Adrenal gland (tissue), 12 donors: ENCODE measurements around the gene SMC5. TPM values are rescaled to one million over a fixed set of nuclear protein-coding genes. Genes with fewer than 3 reads are reported as not detected.

Source experiments
- DNase-seq, 7 donors: peaks; one replicate each; pipeline ENCODE4 v3.0.0-alpha.2; 2019 to 2020
- H3K27ac ChIP-seq, 5 donors: fragments of 200-600 bp; sonication (generic) in 4 of 5; 1 replicate in 3 of 5; 2 replicates in 2 of 5; pipeline versions ENCODE4 v1.5.1 to v1.8.0; 2016 to 2020; ENCODE audit warnings: mild to moderate bottlenecking in 1 of 5
- H3K27me3 ChIP-seq: fragments of 200-600 bp; 2 replicates; pipeline ENCODE4 v1.8.0; 2021
- H3K36me3 ChIP-seq, 2 donors: fragments of 200-600 bp; replicated peaks in 1 of 2; 1 replicate in 1 of 2; 2 replicates in 1 of 2; pipeline versions ENCODE4 v1.5.1 to v1.8.0; 2018 to 2022
- H3K4me1 ChIP-seq, 2 donors: fragments of 200-600 bp; replicated peaks in 1 of 2; 1 replicate in 1 of 2; 2 replicates in 1 of 2; pipeline versions ENCODE4 v1.5.1 to v1.8.0; 2018 to 2021
- H3K4me3 ChIP-seq, 4 donors: fragments of 200-600 bp; sonication (generic) in 3 of 4; one replicate each; pipeline ENCODE4 v1.5.1; 2016 to 2018
- H3K9me3 ChIP-seq, 3 donors: fragments of 200-600 bp; sonication (generic) in 1 of 3; replicated peaks in 1 of 3; 1 replicate in 2 of 3; 2 replicates in 1 of 3; pipeline versions ENCODE4 v1.5.1 to v1.8.0; 2016 to 2021
- POLR2A ChIP-seq, 2 donors: fragments of 450-650 bp; IDR thresholded peaks; one replicate each; pipeline ENCODE4 v1.6.1; 2017; ENCODE audit warnings: antibody characterized with exemption in 2 of 2, mild to moderate bottlenecking in 2 of 2, moderate library complexity in 1 of 2
- WGBS, 4 donors: extraction: QIAGEN DNeasy Blood & Tissue Kit in 2 of 4; methylation state at CpG; one replicate each; pipeline versions ENCODE4 v1.1.5 to v1.1.7; 2013 to 2017; 5-methylcytosine and 5-hydroxymethylcytosine counted together
- intact Hi-C, 2 donors: fragments of 100-400 bp; cut with DNase I; formaldehyde crosslinking; loops; one replicate each; pipeline versions ENCODE4 v1.14.1 to v1.15.0; 2022 to 2023
- polyA plus RNA-seq, 3 donors: library from polyadenylated mRNA; stranded (reverse); fragments of 200-250 nt in 2 of 3; fragments of 350-450 nt in 1 of 3; fragmentation: Illumina TruSeq in 1 of 3; extraction: RNeasy Lipid Tissue Mini Kit (QIAGEN cat#74804) in 1 of 3; gene quantifications; one replicate each; pipeline ENCODE4 v1.2.3, GENCODE V29; 2013 to 2014
- total RNA-seq, 9 donors: library from RNA; depleted of rRNA in 4 of 9; stranded (reverse); fragments of >200 nt in 4 of 9; fragments of 120-200 nt in 1 of 9; fragmentation: NEBNext Ultra II Directional in 1 of 9; extraction: Animal tissue kit (Norgen Biotek cat#: 25700) in 1 of 9; gene quantifications; one replicate each; pipeline versions ENCODE4 v1.1.0 to v1.2.4, GENCODE V29; 2013 to 2023
- TF ChIP-seq, protein P1 (sequence below), 6 experiments: fragments of 450-650 bp in 4 of 6; fragments of 200-600 bp in 2 of 6; sonication (generic) in 1 of 6; IDR thresholded peaks; 1 replicate in 5 of 6; 2 replicates in 1 of 6; pipeline versions ENCODE4 v1.5.1 to v1.8.0; 2016 to 2021; ENCODE audit warnings: antibody characterized with exemption in 6 of 6, mild to moderate bottlenecking in 2 of 6, moderate library complexity in 1 of 6
- donor health status: healthy with polysubstance abuse.
- donor health status: Bipolar disorder and iron deficiency.
- donor health status: DM: yes; HTN: yes; CAD: no.
- donor health status: DM: no; HTN: no; CAD: no.
- donor health status: DM: no; HTN: no; CAD: no.
- donor health status: DM: yes; HTN: yes; CAD: no.

The SMC5 gene
- total and polyA plus RNA-seq, 12 donors: 5.2 to 47.2 (median 15.2) TPM

DNA sequence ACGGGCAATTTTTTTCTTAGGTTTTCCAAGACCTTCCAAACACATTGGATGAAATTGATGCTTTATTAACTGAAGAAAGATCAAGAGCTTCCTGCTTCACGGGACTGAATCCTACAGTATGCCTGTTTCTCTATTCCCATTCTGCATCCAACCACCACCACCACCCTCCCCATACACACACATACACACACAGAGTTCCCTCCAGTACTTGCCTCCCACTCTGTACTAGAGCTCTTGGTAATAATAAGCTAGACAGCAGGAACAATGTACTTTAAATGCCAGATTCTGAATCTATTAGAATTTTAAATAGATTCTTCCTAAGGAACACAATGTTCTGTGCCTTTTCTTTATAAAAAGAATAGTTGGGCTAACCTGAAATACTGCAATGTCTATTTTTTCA, 88.3 kb downstream of the SMC5 start:
- H3K4me1 ChIP-seq: no peaks in the 10 kb centered on the region
- no peak overlapping the region for H3K27ac ChIP-seq
- H3K36me3 ChIP-seq: peaks cover 0 to 24% of the 10 kb centered on the region in 2 donors
- no peaks in the 10 kb centered on the region for H3K9me3 ChIP-seq
- no peak overlapping the region for H3K4me3 ChIP-seq
- TF ChIP-seq, protein P1, sequence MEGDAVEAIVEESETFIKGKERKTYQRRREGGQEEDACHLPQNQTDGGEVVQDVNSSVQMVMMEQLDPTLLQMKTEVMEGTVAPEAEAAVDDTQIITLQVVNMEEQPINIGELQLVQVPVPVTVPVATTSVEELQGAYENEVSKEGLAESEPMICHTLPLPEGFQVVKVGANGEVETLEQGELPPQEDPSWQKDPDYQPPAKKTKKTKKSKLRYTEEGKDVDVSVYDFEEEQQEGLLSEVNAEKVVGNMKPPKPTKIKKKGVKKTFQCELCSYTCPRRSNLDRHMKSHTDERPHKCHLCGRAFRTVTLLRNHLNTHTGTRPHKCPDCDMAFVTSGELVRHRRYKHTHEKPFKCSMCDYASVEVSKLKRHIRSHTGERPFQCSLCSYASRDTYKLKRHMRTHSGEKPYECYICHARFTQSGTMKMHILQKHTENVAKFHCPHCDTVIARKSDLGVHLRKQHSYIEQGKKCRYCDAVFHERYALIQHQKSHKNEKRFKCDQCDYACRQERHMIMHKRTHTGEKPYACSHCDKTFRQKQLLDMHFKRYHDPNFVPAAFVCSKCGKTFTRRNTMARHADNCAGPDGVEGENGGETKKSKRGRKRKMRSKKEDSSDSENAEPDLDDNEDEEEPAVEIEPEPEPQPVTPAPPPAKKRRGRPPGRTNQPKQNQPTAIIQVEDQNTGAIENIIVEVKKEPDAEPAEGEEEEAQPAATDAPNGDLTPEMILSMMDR (IDR thresholded peaks at IDR 0.05): no peak
- no peak for TF ChIP-seq POLR2A (IDR thresholded peaks at IDR 0.05)
- no peaks in the 10 kb centered on the region for H3K27me3 ChIP-seq
- no peak for DNase-seq
- WGBS, 4 donors: 88 to 94% (median 91%) methylated on average over 2 of the region's 2 CpGs
- intact Hi-C loops: loop anchor here (10.0 kb wide), 2 partner anchors 138 to 258 kb away; no protein-coding TSS in a partner anchor

DNA sequence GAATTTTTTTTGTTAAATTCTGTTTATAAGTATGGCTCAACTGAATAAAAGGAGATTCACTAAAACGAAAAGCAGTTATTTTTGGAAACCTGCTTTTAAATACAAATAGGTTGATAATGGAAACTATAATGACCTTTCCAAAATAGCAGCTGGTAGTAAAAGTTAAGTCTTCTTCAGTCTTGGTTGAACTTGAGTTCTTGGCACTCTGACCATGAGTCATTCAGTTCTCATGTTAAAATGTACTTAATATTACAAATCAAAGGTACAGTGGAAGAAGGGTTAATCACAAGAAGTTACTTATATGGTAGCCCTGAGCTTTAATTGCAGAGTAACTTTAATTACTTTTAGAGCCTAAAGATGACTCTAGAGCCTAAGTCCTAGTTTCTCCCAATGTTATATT, 93.6 kb downstream of the SMC5 start:
- Histone ChIP-seq H3K4me1 (peaks cover 0 to 9% of the 10 kb centered on the region in 2 donors), H3K36me3 (peaks cover 0 to 19% of the 10 kb centered on the region in 2 donors), H3K4me3 (no peak overlapping the region), H3K27me3 (no peaks in the 10 kb centered on the region), H3K27ac (no peak overlapping the region), H3K9me3 (no peaks in the 10 kb centered on the region)
- no peak for TF ChIP-seq POLR2A (IDR thresholded peaks at IDR 0.05)
- TF ChIP-seq, protein P1 (IDR thresholded peaks at IDR 0.05): no peak
- no peak for DNase-seq
- intact Hi-C loops: loop anchor here (5.0 to 10.0 kb wide), 2 partner anchors 52 to 250 kb away; no protein-coding TSS in a partner anchor
- 26 to 50% (median 37%) methylated on average over 1 of the region's 1 CpG for WGBS, 4 donors

DNA sequence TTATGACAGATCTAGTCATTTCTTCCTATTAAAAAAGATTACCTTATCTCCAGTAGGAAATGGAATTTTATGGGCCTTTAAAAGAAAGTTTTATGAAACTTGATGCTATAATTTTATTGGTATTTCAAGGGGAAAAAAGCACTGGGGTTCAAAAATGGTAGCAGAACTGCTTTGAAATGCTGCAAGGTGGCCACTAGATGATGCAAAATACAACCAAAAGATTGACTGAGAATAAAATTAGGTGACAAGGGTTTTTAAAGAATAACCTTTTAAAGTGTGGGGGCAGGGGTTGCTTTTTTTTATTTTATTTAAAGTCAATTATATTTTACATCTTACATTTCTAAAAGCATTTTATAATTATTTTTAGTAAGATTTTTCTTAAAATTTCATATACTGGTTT, 94.0 kb downstream of the SMC5 start:
- H3K27me3 ChIP-seq: no peaks in the 10 kb centered on the region
- TF ChIP-seq POLR2A (IDR thresholded peaks at IDR 0.05): no peak
- TF ChIP-seq, protein P1 (IDR thresholded peaks at IDR 0.05): peak; percentile 29 to 76 (median 59)
- H3K4me1 ChIP-seq: peaks cover 0 to 9% of the 10 kb centered on the region in 2 donors
- no peak for DNase-seq
- no peaks in the 10 kb centered on the region for H3K9me3 ChIP-seq
- H3K36me3 ChIP-seq: peaks cover 0 to 18% of the 10 kb centered on the region in 2 donors
- no peak overlapping the region for H3K4me3 ChIP-seq
- H3K27ac ChIP-seq: no peak overlapping the region
- intact Hi-C loops: loop anchor here (5.0 to 10.0 kb wide), 2 partner anchors 52 to 249 kb away; no protein-coding TSS in a partner anchor

DNA sequence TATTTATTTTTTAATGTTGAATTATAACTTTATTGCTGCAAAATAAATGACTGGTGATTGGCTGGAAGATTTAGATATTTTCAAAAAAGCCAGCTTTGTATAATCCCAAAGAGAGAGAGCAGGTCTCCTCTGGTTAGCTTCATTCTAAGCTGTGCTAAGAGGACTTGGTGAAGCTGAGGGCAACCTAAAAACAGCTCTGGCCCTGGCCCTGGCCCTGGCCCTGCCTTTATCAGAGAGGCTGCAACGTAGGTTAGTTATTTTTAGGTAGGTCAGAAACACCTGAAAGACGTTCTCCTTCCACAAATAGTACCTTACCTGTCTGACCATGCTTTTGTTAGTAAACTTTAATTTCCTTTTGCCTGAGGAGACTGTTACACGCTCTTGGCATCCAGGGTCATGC, 97.0 kb downstream of the SMC5 start:
- no peaks in the 10 kb centered on the region for H3K36me3 ChIP-seq
- H3K27me3 ChIP-seq: no peaks in the 10 kb centered on the region
- H3K4me1 ChIP-seq: peaks cover 0 to 9% of the 10 kb centered on the region in 2 donors
- TF ChIP-seq, protein P1 (IDR thresholded peaks at IDR 0.05): no peak
- no peak for TF ChIP-seq POLR2A (IDR thresholded peaks at IDR 0.05)
- H3K4me3 ChIP-seq: no peak overlapping the region
- WGBS, 4 donors: 58 to 70% (median 63%) methylated on average over 3 of the region's 3 CpGs
- DNase-seq: no peak
- intact Hi-C loops: loop anchor here (10.0 kb wide), 1 partner anchor 49 kb away; no protein-coding TSS in a partner anchor
- no peaks in the 10 kb centered on the region for H3K9me3 ChIP-seq
- no peak overlapping the region for H3K27ac ChIP-seq
